ENCODE results near the gene S1PR1. TPM values are rescaled to one million over a fixed set of nuclear protein-coding genes. Genes with fewer than 3 reads are reported as not detected.
"Not testable (repeated sequence)": the region's sequence is repeated elsewhere in the genome, so short reads cannot be mapped to it uniquely, and the experiment has no call there.

S1PR1 gene
- total RNA-seq, 2 donors from 2014 or later = 157 to 226 TPM

GRCh38 chr1:101205457-101205856 lies 31.4 kb upstream of the S1PR1 start:
- H3K27me3 Mint-ChIP-seq = no peaks in the 10 kb centered on the region
- no peak overlapping the region for H3K4me3 Mint-ChIP-seq
- H3K36me3 Mint-ChIP-seq (ENCODE audit: low read depth) = peaks cover under 1% of the 10 kb centered on the region
- peaks cover 2% of the 10 kb centered on the region for H3K4me1 Mint-ChIP-seq
- DNase-seq (no peak), ATAC-seq (no peak)
- H3K27ac Mint-ChIP-seq = no peak overlapping the region
- no peaks in the 10 kb centered on the region for H3K9me3 ChIP-seq (ENCODE audit: control insufficient read depth, low read length, poor library complexity, severe bottlenecking)

- not testable (repeated sequence) for ATAC-seq; H3K4me3 Mint-ChIP-seq; H3K9me3 ChIP-seq (ENCODE audit: control insufficient read depth, low read length, poor library complexity, severe bottlenecking); H3K27ac Mint-ChIP-seq; H3K4me1 Mint-ChIP-seq; H3K27me3 Mint-ChIP-seq; DNase-seq; H3K36me3 Mint-ChIP-seq (ENCODE audit: low read depth)
These were observed 30.7 kb upstream of the S1PR1 start for GRCh38 chr1:101206139-101206538.

- H3K27ac Mint-ChIP-seq; H3K4me1 Mint-ChIP-seq; DNase-seq; H3K4me3 Mint-ChIP-seq; H3K27me3 Mint-ChIP-seq; H3K9me3 ChIP-seq (ENCODE audit: control insufficient read depth, low read length, poor library complexity, severe bottlenecking); H3K36me3 Mint-ChIP-seq (ENCODE audit: low read depth); ATAC-seq: not testable (repeated sequence)
These were observed 29.5 kb upstream of the S1PR1 start for GRCh38 chr1:101207271-101207670.

- peaks cover 5% of the 10 kb centered on the region for H3K36me3 Mint-ChIP-seq (ENCODE audit: low read depth)
- no peaks in the 10 kb centered on the region for H3K27me3 Mint-ChIP-seq
- DNase-seq = no peak
- no peak overlapping the region for H3K27ac Mint-ChIP-seq
- peaks cover 2% of the 10 kb centered on the region for H3K4me1 Mint-ChIP-seq
- H3K9me3 ChIP-seq (ENCODE audit: control insufficient read depth, low read length, poor library complexity, severe bottlenecking) = no peaks in the 10 kb centered on the region
- ATAC-seq = no peak
- H3K4me3 Mint-ChIP-seq = no peak overlapping the region
These were observed 28.9 kb upstream of the S1PR1 start for GRCh38 chr1:101207891-101208290.

GRCh38 chr1:101215363-101216011 lies 21.3 kb upstream of the S1PR1 start:
- H3K4me1 Mint-ChIP-seq = peaks cover 6% of the 10 kb centered on the region
- H3K27ac Mint-ChIP-seq = no peak overlapping the region
- no peak overlapping the region for H3K4me3 Mint-ChIP-seq
- no peaks in the 10 kb centered on the region for H3K9me3 ChIP-seq (ENCODE audit: control insufficient read depth, low read length, poor library complexity, severe bottlenecking)
- H3K36me3 Mint-ChIP-seq (ENCODE audit: low read depth) = peaks cover 4% of the 10 kb centered on the region
- ATAC-seq (no peak), DNase-seq (no peak)
- no peaks in the 10 kb centered on the region for H3K27me3 Mint-ChIP-seq

GRCh38 chr1:101216623-101217022 lies 20.2 kb upstream of the S1PR1 start:
- H3K9me3 ChIP-seq (ENCODE audit: control insufficient read depth, low read length, poor library complexity, severe bottlenecking) = no peaks in the 10 kb centered on the region
- H3K4me3 Mint-ChIP-seq = no peak overlapping the region
- H3K4me1 Mint-ChIP-seq = peaks cover 14% of the 10 kb centered on the region
- DNase-seq (no peak), ATAC-seq (no peak)
- peak overlapping the region; percentile 56 for H3K27ac Mint-ChIP-seq
- H3K36me3 Mint-ChIP-seq (ENCODE audit: low read depth) = peaks cover 2% of the 10 kb centered on the region
- H3K27me3 Mint-ChIP-seq = no peaks in the 10 kb centered on the region

GRCh38 chr1:101217148-101217547 lies 19.7 kb upstream of the S1PR1 start:
- no peak overlapping the region for H3K4me3 Mint-ChIP-seq
- no peaks in the 10 kb centered on the region for H3K27me3 Mint-ChIP-seq
- peak overlapping the region; percentile 56 for H3K27ac Mint-ChIP-seq
- H3K9me3 ChIP-seq (ENCODE audit: control insufficient read depth, low read length, poor library complexity, severe bottlenecking) = no peaks in the 10 kb centered on the region
- peaks cover 20% of the 10 kb centered on the region for H3K4me1 Mint-ChIP-seq
- DNase-seq (no peak), ATAC-seq (no peak)
- H3K36me3 Mint-ChIP-seq (ENCODE audit: low read depth) = peaks cover 4% of the 10 kb centered on the region

- not testable (repeated sequence) for H3K27ac Mint-ChIP-seq; H3K36me3 Mint-ChIP-seq (ENCODE audit: low read depth); ATAC-seq; DNase-seq; H3K4me3 Mint-ChIP-seq; H3K27me3 Mint-ChIP-seq; H3K9me3 ChIP-seq (ENCODE audit: control insufficient read depth, low read length, poor library complexity, severe bottlenecking)
- H3K4me1 Mint-ChIP-seq = peaks cover 22% of the 10 kb centered on the region
These were observed 17.9 kb upstream of the S1PR1 start for GRCh38 chr1:101218968-101219367.

GRCh38 chr1:101219924-101220870 lies 16.6 kb upstream of the S1PR1 start:
- Mint-ChIP-seq H3K36me3 (ENCODE audit: low read depth) (peaks cover 4% of the 10 kb centered on the region), H3K4me3 (no peak overlapping the region), H3K27me3 (no peaks in the 10 kb centered on the region), H3K27ac (no peak overlapping the region), H3K4me1 (peaks cover 23% of the 10 kb centered on the region)
- DNase-seq (no peak), ATAC-seq (no peak)
- H3K9me3 ChIP-seq (ENCODE audit: control insufficient read depth, low read length, poor library complexity, severe bottlenecking) = no peaks in the 10 kb centered on the region

GRCh38 chr1:101220906-101221305 lies 15.9 kb upstream of the S1PR1 start:
- H3K27me3 Mint-ChIP-seq = no peaks in the 10 kb centered on the region
- peak overlapping the region; percentile 39 for H3K4me3 Mint-ChIP-seq
- peaks cover 20% of the 10 kb centered on the region for H3K4me1 Mint-ChIP-seq
- H3K27ac Mint-ChIP-seq = no peak overlapping the region
- no peak for DNase-seq
- H3K9me3 ChIP-seq (ENCODE audit: control insufficient read depth, low read length, poor library complexity, severe bottlenecking) = no peaks in the 10 kb centered on the region
- no peak for ATAC-seq
- peaks cover 4% of the 10 kb centered on the region for H3K36me3 Mint-ChIP-seq (ENCODE audit: low read depth)

GRCh38 chr1:101221945-101222429 lies 14.8 kb upstream of the S1PR1 start:
- peak overlapping the region; percentile 46 for H3K27ac Mint-ChIP-seq
- H3K36me3 Mint-ChIP-seq (ENCODE audit: low read depth) = peaks cover 4% of the 10 kb centered on the region
- ATAC-seq = no peak
- DNase-seq = no peak
- H3K27me3 Mint-ChIP-seq = no peaks in the 10 kb centered on the region
- H3K4me3 Mint-ChIP-seq = peak overlapping the region; percentile 65
- H3K9me3 ChIP-seq (ENCODE audit: control insufficient read depth, low read length, poor library complexity, severe bottlenecking) = no peaks in the 10 kb centered on the region
- H3K4me1 Mint-ChIP-seq = peaks cover 20% of the 10 kb centered on the region

GRCh38 chr1:101227837-101228236 lies 9.0 kb upstream of the S1PR1 start:
- H3K27me3 Mint-ChIP-seq = no peaks in the 10 kb centered on the region
- no peak overlapping the region for H3K4me3 Mint-ChIP-seq
- H3K36me3 Mint-ChIP-seq (ENCODE audit: low read depth) = peaks cover 4% of the 10 kb centered on the region
- H3K4me1 Mint-ChIP-seq = peaks cover 14% of the 10 kb centered on the region
- H3K27ac Mint-ChIP-seq = no peak overlapping the region
- no peak for ATAC-seq
- no peaks in the 10 kb centered on the region for H3K9me3 ChIP-seq (ENCODE audit: control insufficient read depth, low read length, poor library complexity, severe bottlenecking)
- no peak for DNase-seq

GRCh38 chr1:101228424-101229134 lies 8.2 kb upstream of the S1PR1 start:
- no peaks in the 10 kb centered on the region for H3K9me3 ChIP-seq (ENCODE audit: control insufficient read depth, low read length, poor library complexity, severe bottlenecking)
- H3K27me3 Mint-ChIP-seq = no peaks in the 10 kb centered on the region
- ATAC-seq (peak; percentile 27), DNase-seq (no peak)
- peaks cover 21% of the 10 kb centered on the region for H3K4me1 Mint-ChIP-seq
- peaks cover 5% of the 10 kb centered on the region for H3K36me3 Mint-ChIP-seq (ENCODE audit: low read depth)
- H3K4me3 Mint-ChIP-seq = no peak overlapping the region
- H3K27ac Mint-ChIP-seq = peak overlapping the region; percentile 84
